OCI-LY1 (cell line): ENCODE data around the gene INPP5A.

ENCODE experiments used
- H2AFZ ChIP-seq: fragments of 200-600 bp; sonication (generic), shearing (Covaris generic); 2 replicates; pipeline ENCODE4 v1.6.0; 2014; ENCODE audit warnings: antibody characterized with exemption, mild to moderate bottlenecking, low read length
- H3F3A ChIP-seq: fragments of 200-600 bp; sonication (generic), shearing (Covaris generic); 2 replicates; pipeline ENCODE4 v1.6.0; 2014; ENCODE audit warnings: mild to moderate bottlenecking, antibody characterized with exemption, low read length, moderate library complexity; ENCODE audit not compliant: insufficient read depth
- H3K27ac ChIP-seq: fragments of 200-600 bp; sonication (generic); 2 replicates; pipeline ENCODE4 v1.5.1; 2014; ENCODE audit warnings: low read length, mixed run types, mild to moderate bottlenecking, low read depth; ENCODE audit not compliant: poor library complexity, severe bottlenecking
- H3K27me3 ChIP-seq: fragments of 200-600 bp; sonication (generic); 2 replicates; pipeline ENCODE4 v1.6.0; 2014; ENCODE audit warnings: antibody characterized with exemption, mild to moderate bottlenecking, low read length, moderate library complexity; ENCODE audit not compliant: insufficient read depth
- H3K36me3 ChIP-seq: fragments of 200-600 bp; sonication (generic); 2 replicates; pipeline ENCODE4 v1.6.1; 2014; ENCODE audit warnings: mild to moderate bottlenecking, antibody characterized with exemption, low read length, moderate library complexity, mixed read lengths; ENCODE audit not compliant: insufficient read depth
- H3K4me1 ChIP-seq: fragments of 200-600 bp; sonication (generic); 2 replicates; pipeline ENCODE4 v1.5.1; 2014; ENCODE audit warnings: mild to moderate bottlenecking, low read length, moderate library complexity; ENCODE audit not compliant: insufficient read depth, severe bottlenecking
- H3K4me2 ChIP-seq: fragments of 200-600 bp; sonication (generic), shearing (Covaris generic); 2 replicates; pipeline ENCODE4 v1.6.1; 2014; ENCODE audit warnings: low read length
- H3K4me3 ChIP-seq: fragments of 200-600 bp; sonication (generic); 2 replicates; pipeline ENCODE4 v1.5.1; 2014; ENCODE audit warnings: low read length, low read depth, mild to moderate bottlenecking, mixed read lengths; ENCODE audit not compliant: poor library complexity, severe bottlenecking
- H3K79me2 ChIP-seq: fragments of 200-600 bp; shearing (Covaris generic); 2 replicates; pipeline ENCODE4 v1.6.1; 2016; ENCODE audit warnings: mixed run types, low read length, mixed read lengths; ENCODE audit not compliant: insufficient read depth
- H3K9ac ChIP-seq: fragments of 200-600 bp; sonication (generic), shearing (Covaris generic); 2 replicates; pipeline ENCODE4 v1.6.1; 2014; ENCODE audit warnings: mild to moderate bottlenecking, low read length, mixed read lengths
- H3K9me2 ChIP-seq: fragments of 200-600 bp; sonication (generic), shearing (Covaris generic); 2 replicates; pipeline ENCODE4 v1.6.1; 2014; ENCODE audit warnings: low read depth, mild to moderate bottlenecking, low read length, mixed read lengths
- H3K9me3 ChIP-seq: fragments of 200-600 bp; shearing (Covaris generic); 2 replicates; pipeline ENCODE4 v1.6.1; 2014; ENCODE audit warnings: low read length, mixed read lengths
- H4K20me1 ChIP-seq: fragments of 200-600 bp; sonication (generic), shearing (Covaris generic); 2 replicates; pipeline ENCODE4 v1.6.0; 2016; ENCODE audit warnings: mild to moderate bottlenecking, low read length; ENCODE audit not compliant: insufficient read depth
- CTCF ChIP-seq: fragments of 200-600 bp; sonication (generic), shearing (Covaris generic); IDR thresholded peaks from 2 replicates; pipeline ENCODE4 v1.5.1; 2017; ENCODE audit warnings: mild to moderate bottlenecking, antibody characterized with exemption, low read length, moderate library complexity, mixed read lengths
- EZH2 ChIP-seq: fragments of 200-600 bp; sonication (generic), shearing (Covaris generic); IDR thresholded peaks from 2 replicates; pipeline ENCODE4 v1.8.0; 2017; ENCODE audit warnings: borderline replicate concordance, mixed run types, mild to moderate bottlenecking, antibody characterized with exemption, low read length, moderate library complexity, mixed read lengths

Gene INPP5A

GRCh38 chr10:132564690-132565089, 27.1 kb downstream of the INPP5A start:
- no peaks in the 10 kb centered on the region for H3K9me2 ChIP-seq
- H3K4me3 ChIP-seq = no peak overlapping the region
- H3K4me1 ChIP-seq = no peaks in the 10 kb centered on the region
- H2AFZ ChIP-seq = no peak overlapping the region
- H3K9me3 ChIP-seq = no peaks in the 10 kb centered on the region
- no peaks in the 10 kb centered on the region for H4K20me1 ChIP-seq
- no peak overlapping the region for H3K4me2 ChIP-seq
- H3F3A ChIP-seq = no peaks in the 10 kb centered on the region
- no peak overlapping the region for H3K9ac ChIP-seq
- no peak overlapping the region for H3K27ac ChIP-seq
- no peak for TF ChIP-seq EZH2
- TF ChIP-seq CTCF = no peak
- H3K36me3 ChIP-seq = no peaks in the 10 kb centered on the region
- H3K79me2 ChIP-seq = no peaks in the 10 kb centered on the region
- no peaks in the 10 kb centered on the region for H3K27me3 ChIP-seq

GRCh38 chr10:132565516-132566209, 28.1 kb downstream of the INPP5A start:
- no peaks in the 10 kb centered on the region for H3K36me3 ChIP-seq
- no peak overlapping the region for H3K9ac ChIP-seq
- H3K4me2 ChIP-seq = no peak overlapping the region
- H3K9me3 ChIP-seq = no peaks in the 10 kb centered on the region
- H2AFZ ChIP-seq = no peak overlapping the region
- TF ChIP-seq EZH2 = no peak
- no peak for TF ChIP-seq CTCF
- no peaks in the 10 kb centered on the region for H3K4me1 ChIP-seq
- no peaks in the 10 kb centered on the region for H4K20me1 ChIP-seq
- no peaks in the 10 kb centered on the region for H3K27me3 ChIP-seq
- H3K27ac ChIP-seq = no peak overlapping the region
- no peaks in the 10 kb centered on the region for H3K9me2 ChIP-seq
- no peak overlapping the region for H3K4me3 ChIP-seq
- no peaks in the 10 kb centered on the region for H3K79me2 ChIP-seq
- no peaks in the 10 kb centered on the region for H3F3A ChIP-seq

GRCh38 chr10:132566892-132567291, 29.3 kb downstream of the INPP5A start:
- Histone ChIP-seq H3K27me3 (no peaks in the 10 kb centered on the region), H3K9me2 (no peaks in the 10 kb centered on the region), H3K4me3 (no peak overlapping the region), H3K9me3 (no peaks in the 10 kb centered on the region), H3F3A (no peaks in the 10 kb centered on the region), H3K4me1 (no peaks in the 10 kb centered on the region), H3K4me2 (no peak overlapping the region), H3K27ac (no peak overlapping the region), H2AFZ (no peak overlapping the region), H3K36me3 (no peaks in the 10 kb centered on the region), H4K20me1 (no peaks in the 10 kb centered on the region), H3K79me2 (no peaks in the 10 kb centered on the region), H3K9ac (no peak overlapping the region)
- TF ChIP-seq CTCF = no peak
- TF ChIP-seq EZH2 = no peak
